Fibroblast of skin of left biceps (primary cell): Measurements from ENCODE around the gene RXFP4.
"Not testable (repeated sequence)": the region's sequence is repeated elsewhere in the genome, so short reads cannot be mapped to it uniquely, and the experiment has no call there.

ENCODE experiments used
- DNase-seq, 2 experiments: peaks; one replicate each; pipeline ENCODE4 v3.0.0-alpha.2; 2013; ENCODE audit warnings: low read depth in 2 of 2

RXFP4 gene, protein sequence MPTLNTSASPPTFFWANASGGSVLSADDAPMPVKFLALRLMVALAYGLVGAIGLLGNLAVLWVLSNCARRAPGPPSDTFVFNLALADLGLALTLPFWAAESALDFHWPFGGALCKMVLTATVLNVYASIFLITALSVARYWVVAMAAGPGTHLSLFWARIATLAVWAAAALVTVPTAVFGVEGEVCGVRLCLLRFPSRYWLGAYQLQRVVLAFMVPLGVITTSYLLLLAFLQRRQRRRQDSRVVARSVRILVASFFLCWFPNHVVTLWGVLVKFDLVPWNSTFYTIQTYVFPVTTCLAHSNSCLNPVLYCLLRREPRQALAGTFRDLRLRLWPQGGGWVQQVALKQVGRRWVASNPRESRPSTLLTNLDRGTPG

GRCh38 chr1:155940993-155941844 is at the start of gene RXFP4:
Gene RXFP4, plus strand, starts transcription at chr1:155941638. Its CDS starts 72 bp downstream, at chr1:155941710.
- DNase-seq: no peak

- DNase-seq: peak in 1 of 2 experiments; percentile 37
Observed at GRCh38 chr1:155892796-155893195, 48.6 kb upstream of the RXFP4 start.

GRCh38 chr1:155893389-155894142 is 47.9 kb upstream of the RXFP4 start:
- DNase-seq: peak; percentile 48 to 53

GRCh38 chr1:155895617-155896016 is 45.8 kb upstream of the RXFP4 start:
- not testable (repeated sequence) for DNase-seq

DNA sequence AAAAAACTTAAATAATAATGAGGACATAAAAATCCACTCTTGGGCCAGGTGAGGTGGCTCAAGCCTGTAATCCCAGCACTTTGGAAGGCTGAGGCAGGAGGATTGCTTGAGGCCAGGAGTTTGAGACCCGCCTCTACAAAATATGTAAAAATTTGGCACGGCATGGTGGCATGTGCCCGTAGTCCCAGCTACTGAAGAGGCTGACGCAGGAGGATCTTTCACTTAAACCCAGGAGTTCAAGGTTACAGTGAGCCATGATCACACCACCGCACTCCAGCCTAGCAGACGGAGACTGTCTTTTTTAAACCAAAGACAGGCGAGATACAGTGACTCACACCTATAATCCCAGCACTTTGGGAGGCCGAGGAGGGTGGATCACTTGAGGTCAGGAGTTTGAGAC is 45.0 kb upstream of the RXFP4 start:
- DNase-seq: not testable (repeated sequence)

GRCh38 chr1:155897746-155898145 is 43.7 kb upstream of the RXFP4 start:
- DNase-seq: peak in 1 of 2 experiments; percentile 22

- no peak for DNase-seq
Observed at GRCh38 chr1:155898888-155899287, 42.5 kb upstream of the RXFP4 start.

GRCh38 chr1:155899683-155900082 is 41.8 kb upstream of the RXFP4 start:
- no peak for DNase-seq

DNA sequence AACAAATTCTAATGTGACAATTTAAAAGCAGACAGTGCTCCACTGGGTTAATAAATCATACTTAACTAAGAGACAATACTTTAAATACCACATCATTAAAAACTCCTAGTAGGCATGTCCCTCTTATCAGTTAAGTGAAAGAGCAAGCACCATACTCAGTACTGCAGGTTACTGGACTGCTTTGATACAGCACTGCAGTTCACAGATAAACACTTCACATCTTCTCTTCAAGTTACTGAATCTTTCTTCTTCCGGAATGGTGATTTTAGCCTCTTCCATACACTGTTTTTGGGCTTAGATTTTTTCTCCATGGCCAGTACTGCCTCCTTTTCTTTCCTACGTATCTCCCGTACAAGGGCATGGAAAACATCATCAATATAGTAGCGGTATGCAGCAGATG is 41.3 kb upstream of the RXFP4 start:
- no peak for DNase-seq

- DNase-seq: no peak
Observed at GRCh38 chr1:155904261-155904660, 37.2 kb upstream of the RXFP4 start.

GRCh38 chr1:155909894-155910293 is 31.5 kb upstream of the RXFP4 start:
- DNase-seq: no peak

- DNase-seq: no peak
Observed at GRCh38 chr1:155910621-155911121, 30.8 kb upstream of the RXFP4 start.

- no peak for DNase-seq
Observed at GRCh38 chr1:155911156-155912055, 30.0 kb upstream of the RXFP4 start, which contains the start of gene RIT1. Gene RIT1, minus strand, starts transcription at chr1:155911349. Its CDS starts 588 bp downstream, at chr1:155910761.

GRCh38 chr1:155912056-155912536 is 29.3 kb upstream of the RXFP4 start:
- DNase-seq: no peak

DNA sequence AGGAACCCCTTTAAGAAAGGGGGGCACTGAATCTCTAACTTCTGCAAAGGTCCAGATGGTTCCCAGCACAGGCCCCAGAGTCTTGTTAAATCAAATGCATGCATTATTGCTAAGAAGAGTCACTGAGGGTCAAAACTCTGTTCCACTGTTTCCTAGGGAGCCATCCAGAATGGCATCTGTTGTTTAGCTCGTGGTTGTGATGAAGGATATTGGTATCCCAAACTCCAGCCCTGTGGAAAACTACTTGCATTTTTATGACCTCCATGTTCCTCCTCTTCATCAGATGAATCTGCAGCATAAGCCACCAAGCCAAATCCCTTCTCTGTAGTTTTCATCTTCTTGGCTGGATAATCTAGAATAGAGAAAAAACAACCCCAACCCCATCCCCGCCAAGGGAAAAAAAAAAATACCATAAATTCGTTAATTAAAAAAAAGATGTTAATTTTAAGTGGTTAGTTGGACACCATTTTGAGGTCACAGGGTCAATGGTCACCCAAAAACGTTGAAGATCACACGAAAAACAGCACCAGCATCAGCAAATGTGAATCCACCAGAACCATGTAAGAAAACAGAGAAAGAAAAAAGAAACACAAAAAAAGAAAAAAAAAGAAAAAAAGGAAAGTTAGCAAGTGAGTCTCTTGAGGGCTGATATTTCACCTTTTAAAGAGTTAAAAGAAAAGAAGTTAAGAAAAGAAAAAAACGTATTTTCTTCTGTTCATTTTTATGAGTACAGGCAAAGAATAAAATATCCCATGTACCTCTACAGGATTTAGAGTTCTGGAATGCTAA is 27.3 kb upstream of the RXFP4 start:
- DNase-seq: no peak

GRCh38 chr1:155918660-155919059 is 22.8 kb upstream of the RXFP4 start:
- DNase-seq: no peak

DNA sequence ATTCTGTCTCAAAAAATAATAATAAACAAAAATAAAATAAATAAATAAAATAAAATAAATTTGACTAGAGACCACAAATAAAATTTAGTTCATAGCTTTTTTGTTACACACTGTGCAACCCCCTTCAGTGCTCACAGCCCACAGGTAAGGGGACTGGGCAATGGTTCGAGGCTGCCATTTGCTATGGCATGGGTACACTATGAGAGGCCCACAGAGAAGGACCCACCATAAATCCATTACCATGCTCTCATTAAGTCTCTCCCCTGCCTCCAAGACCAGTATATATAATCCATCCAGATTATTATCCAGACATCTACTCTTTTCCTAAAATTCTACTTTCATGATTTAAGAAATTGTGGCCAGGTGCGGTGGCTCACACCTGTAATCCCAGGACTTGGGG is 21.6 kb upstream of the RXFP4 start:
- DNase-seq: no peak

DNA sequence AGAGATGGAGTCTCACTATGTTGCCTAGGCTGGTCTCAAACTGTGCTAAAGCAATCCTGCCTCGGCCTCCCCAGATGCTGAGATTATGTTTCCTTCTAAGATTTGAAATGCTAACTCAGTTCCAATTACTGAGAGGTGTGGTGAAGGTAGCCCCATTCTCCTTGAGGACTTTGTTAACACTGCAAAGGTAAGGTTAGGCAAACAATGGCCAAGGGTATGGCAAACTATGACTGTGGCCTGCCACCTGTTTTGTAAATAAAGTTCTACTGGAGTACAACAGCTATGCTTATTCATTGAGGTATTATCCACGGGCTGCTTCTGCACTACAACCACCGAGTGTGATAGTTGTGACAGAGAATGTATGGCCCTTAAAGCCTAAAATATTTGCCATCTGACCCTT is 20.7 kb upstream of the RXFP4 start:
- DNase-seq: no peak

DNA sequence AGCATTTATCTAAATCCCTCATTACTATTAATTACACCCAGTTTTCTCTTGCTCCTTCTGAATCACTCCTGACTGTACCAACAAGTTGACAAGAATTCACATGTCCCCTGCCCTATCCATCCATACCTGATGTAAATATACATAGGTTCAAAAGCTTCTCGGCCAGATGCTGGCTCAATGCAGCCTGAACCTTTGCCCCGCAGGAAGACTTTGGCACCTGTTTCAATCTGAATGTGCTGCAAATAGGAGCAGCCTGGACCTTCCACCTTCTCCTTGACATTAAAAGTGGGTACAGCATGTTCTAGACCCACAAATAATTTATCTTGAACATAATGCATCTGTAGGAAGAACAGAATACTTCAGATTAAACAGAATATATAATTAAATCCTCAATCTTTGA is 15.9 kb upstream of the RXFP4 start:
- DNase-seq: no peak

- no peak for DNase-seq
Observed at GRCh38 chr1:155929057-155929456, 12.4 kb upstream of the RXFP4 start.
